Endothelial cell of umbilical vein (primary cell): ENCODE measurements around the gene SAMSN1. TPM values are rescaled to one million over a fixed set of nuclear protein-coding genes. Genes with fewer than 3 reads are reported as not detected.

Source experiments
- BruUV-seq: library from RNA; stranded (reverse); fragments of 400-500 nt; replicated peaks from 2 replicates; lab custom pipeline; 2021; lab: Mats Ljungman, UMichigan
- CTCF ChIA-PET: fragments of 300-600, 350-600 bp; sonication (Branson Sonifier 250); formaldehyde crosslinking; loops from one replicate; lab custom pipeline; 2021; ENCODE audit warnings: antibody characterized with exemption, inconsistent platforms; lab: Charles Lee
- POLR2A ChIA-PET: fragments of 300-600, 350-600 bp; sonication (Branson Sonifier 250); formaldehyde crosslinking; loops from one replicate; lab custom pipeline; 2021; ENCODE audit warnings: antibody characterized with exemption, inconsistent platforms; lab: Charles Lee
- DNase-seq: peaks from one replicate; pipeline ENCODE4 v3.0.0-alpha.2; 2011; ENCODE audit warnings: low read depth, low spot score
- FAIRE-seq: peaks from 2 replicates; lab custom pipeline; 2011; peaks lifted over from hg19 to GRCh38; lab: Jason Lieb, UNC
- H2AFZ ChIP-seq: 2 replicates; pipeline ENCODE4 v1.6.0; 2012; ENCODE audit warnings: low read depth, low read length, control low read depth, inconsistent platforms
- H3K27ac ChIP-seq: 2 replicates; pipeline ENCODE4 v1.5.1; 2011; ENCODE audit warnings: low read depth, mild to moderate bottlenecking, control low read depth, low read length, moderate library complexity; ENCODE audit not compliant: insufficient read depth
- H3K27me3 ChIP-seq, 2 experiments: 2 replicates each; pipeline versions ENCODE4 v1.6.0 to v1.6.1; 2011; ENCODE audit warnings: low read length in 2 of 2, mixed read lengths in 1 of 2; ENCODE audit not compliant: control insufficient read depth in 2 of 2, insufficient read depth in 2 of 2
- H3K36me3 ChIP-seq, 2 experiments: 2 replicates in 1 of 2; 3 replicates in 1 of 2; pipeline ENCODE4 v1.5.1; 2011; ENCODE audit warnings: low read length in 2 of 2, mild to moderate bottlenecking in 1 of 2, moderate library complexity in 1 of 2; ENCODE audit not compliant: control insufficient read depth in 2 of 2, insufficient read depth in 2 of 2; ENCODE audit errors: extremely low read depth in 1 of 2
- H3K4me1 ChIP-seq: 3 replicates; pipeline ENCODE4 v1.5.1; 2011; ENCODE audit warnings: mild to moderate bottlenecking, low read length; ENCODE audit not compliant: control insufficient read depth, insufficient read depth; ENCODE audit errors: extremely low read depth
- H3K4me2 ChIP-seq: 2 replicates; pipeline ENCODE4 v1.6.1; 2011; ENCODE audit warnings: low read length, control low read depth, mixed read lengths; ENCODE audit not compliant: insufficient read depth
- H3K4me3 ChIP-seq, 3 experiments: fragments of 200-600 bp in 1 of 3; sonication (generic), shearing (Covaris generic) in 1 of 3; replicated peaks in 1 of 3; 2 replicates each; pipeline ENCODE4 v1.5.1; 2011 to 2016; ENCODE audit warnings: control low read depth in 3 of 3, low read length in 3 of 3, mild to moderate bottlenecking in 2 of 3, inconsistent platforms in 1 of 3, low read depth in 1 of 3, moderate library complexity in 1 of 3; ENCODE audit not compliant: insufficient read depth in 1 of 3
- H3K79me2 ChIP-seq: 2 replicates; pipeline ENCODE4 v1.6.0; 2012; ENCODE audit warnings: low read length, inconsistent platforms; ENCODE audit not compliant: control insufficient read depth, insufficient read depth
- H3K9ac ChIP-seq: replicated peaks from 2 replicates; pipeline ENCODE3; 2011; ENCODE audit warnings: low read length, control low read depth; ENCODE audit not compliant: insufficient read depth; ENCODE audit errors: extremely low read depth
- H3K9me1 ChIP-seq: replicated peaks from 3 replicates; pipeline ENCODE4 v1.6.0; 2011; ENCODE audit warnings: mild to moderate bottlenecking, low read length; ENCODE audit not compliant: control insufficient read depth, insufficient read depth; ENCODE audit errors: extremely low read depth
- H3K9me3 ChIP-seq: replicated peaks from 2 replicates; pipeline ENCODE4 v1.5.1; 2012; ENCODE audit warnings: low read length, inconsistent platforms; ENCODE audit not compliant: control insufficient read depth, insufficient read depth
- H4K20me1 ChIP-seq: replicated peaks from 2 replicates; pipeline ENCODE3; 2011; ENCODE audit warnings: mild to moderate bottlenecking, low read length; ENCODE audit not compliant: control insufficient read depth, insufficient read depth; ENCODE audit errors: extremely low read depth
- CTCF ChIP-seq, 2 donors: IDR thresholded peaks; 1 replicate in 1 of 2; 2 replicates in 1 of 2; pipeline ENCODE4 v1.5.1; 2011; ENCODE audit warnings: low read length in 2 of 2, mild to moderate bottlenecking in 2 of 2, moderate library complexity in 2 of 2, control low read depth in 1 of 2, inconsistent platforms in 1 of 2, low read depth in 1 of 2; ENCODE audit not compliant: insufficient read depth in 1 of 2; ENCODE audit errors: extremely low read depth in 1 of 2
- EZH2 ChIP-seq: IDR thresholded peaks from 2 replicates; pipeline ENCODE4 v1.6.1; 2012; ENCODE audit warnings: borderline replicate concordance, low read depth, mild to moderate bottlenecking, moderate library complexity, low read length, inconsistent platforms; ENCODE audit not compliant: severe bottlenecking
- FOS ChIP-seq: IDR thresholded peaks from 2 replicates; pipeline ENCODE4 v1.6.1; 2011; ENCODE audit warnings: mild to moderate bottlenecking, low read length, moderate library complexity, borderline replicate concordance; ENCODE audit not compliant: insufficient read depth
- GATA2 ChIP-seq: IDR thresholded peaks from 2 replicates; pipeline ENCODE4 v1.7.0; 2011; ENCODE audit warnings: low read depth, mild to moderate bottlenecking, moderate library complexity, mixed read lengths, low read length; ENCODE audit not compliant: insufficient read length, insufficient read depth
- JUN ChIP-seq: IDR thresholded peaks from 2 replicates; pipeline ENCODE4 v1.6.1; 2011; ENCODE audit warnings: borderline replicate concordance, low read depth; ENCODE audit not compliant: insufficient read length, insufficient read depth
- MYC ChIP-seq: IDR thresholded peaks from one replicate; pipeline ENCODE4 v1.6.1; 2011; ENCODE audit warnings: mild to moderate bottlenecking, low read depth, low read length
- POLR2A ChIP-seq: IDR thresholded peaks from 2 replicates; pipeline ENCODE4 v1.6.1; 2012; ENCODE audit warnings: low read depth, mild to moderate bottlenecking, control low read depth, low read length
- POLR2AphosphoS5 ChIP-seq: IDR thresholded peaks from 2 replicates; pipeline ENCODE4 v1.6.1; 2012; ENCODE audit warnings: low read depth, mild to moderate bottlenecking, control low read depth, low read length, moderate library complexity; ENCODE audit not compliant: insufficient read depth
- dilution Hi-C: fragments of 300-500 bp; cut with MboI; formaldehyde crosslinking; loops from one replicate; pipeline ENCODE4 v1.15.0; 2019; ENCODE audit warnings: low sequenced_read_pairs; ENCODE audit not compliant: extremely low pct_ligation_motif_present
- intact Hi-C: fragments of 100-400 bp; cut with micrococcal nuclease; formaldehyde crosslinking; loops from one replicate; pipeline ENCODE4 v1.10.0; 2022
- polyA plus RNA-seq, 4 experiments: library from polyadenylated mRNA; depleted of rRNA in 3 of 4; stranded (reverse) in 3 of 4; unstranded in 1 of 4; fragments of >200 nt; gene quantifications; 2 replicates each; pipeline versions ENCODE4 v1.2.1 to v1.2.3, GENCODE V29; 2011 to 2012; ENCODE audit warnings: missing spikeins in 1 of 4
- total RNA-seq: library from RNA; stranded (reverse); gene quantifications from 2 replicates; pipeline ENCODE4 v1.2.3, GENCODE V29; 2021
- TF ChIP-seq, protein P1 (sequence below): IDR thresholded peaks from 2 replicates; pipeline ENCODE4 v1.6.1; 2011; ENCODE audit not compliant: insufficient read depth, insufficient read length

Gene SAMSN1
- total and polyA plus RNA-seq, 2 donors (not counting 3 experiments of a cell fraction or from before 2014, with no cell fraction given), result 2.5 to 5.3 TPM

GRCh38 chr21:14486869-14487268, 59.2 kb downstream of the SAMSN1 start:
- FAIRE-seq (no peak), DNase-seq (no peak)
- H3K79me2 ChIP-seq, result no peaks in the 10 kb centered on the region
- intact Hi-C loops, result no loop called here
- no peaks in the 10 kb centered on the region for H3K9me3 ChIP-seq
- TF ChIP-seq, protein P1, sequence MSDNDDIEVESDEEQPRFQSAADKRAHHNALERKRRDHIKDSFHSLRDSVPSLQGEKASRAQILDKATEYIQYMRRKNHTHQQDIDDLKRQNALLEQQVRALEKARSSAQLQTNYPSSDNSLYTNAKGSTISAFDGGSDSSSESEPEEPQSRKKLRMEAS, result no peak
- TF ChIP-seq JUN (no peak), FOS (no peak), EZH2 (no peak), MYC (no peak), GATA2 (no peak), POLR2AphosphoS5 (no peak), CTCF (IDR thresholded peaks at IDR 0.05; ENCODE audit: extremely low read depth in 1 of 2, insufficient read depth in 1 of 2, low read depth in 1 of 2, low read length in 2 of 2) (no peak), POLR2A (no peak)
- H4K20me1 ChIP-seq, result no peaks in the 10 kb centered on the region
- H3K4me3 ChIP-seq, result no peak overlapping the region
- no peak overlapping the region for H3K4me2 ChIP-seq
- H3K4me1 ChIP-seq, result no peaks in the 10 kb centered on the region
- CTCF ChIA-PET, result no interaction called here
- no peaks in the 10 kb centered on the region for H3K36me3 ChIP-seq
- no peaks in the 10 kb centered on the region for H3K27me3 ChIP-seq
- POLR2A ChIA-PET, result no interaction called here
- H3K9me1 ChIP-seq, result no peaks in the 10 kb centered on the region
- H3K27ac ChIP-seq, result no peak overlapping the region
- BruUV-seq, result no TSS peak
- no peak overlapping the region for H3K9ac ChIP-seq
- dilution Hi-C loops, result no loop called here
- no peak overlapping the region for H2AFZ ChIP-seq
